Measurements from ENCODE around the gene FBXO36. TPM values are rescaled to one million over a fixed set of nuclear protein-coding genes. Genes with fewer than 3 reads are reported as not detected.

FBXO36 gene, protein sequence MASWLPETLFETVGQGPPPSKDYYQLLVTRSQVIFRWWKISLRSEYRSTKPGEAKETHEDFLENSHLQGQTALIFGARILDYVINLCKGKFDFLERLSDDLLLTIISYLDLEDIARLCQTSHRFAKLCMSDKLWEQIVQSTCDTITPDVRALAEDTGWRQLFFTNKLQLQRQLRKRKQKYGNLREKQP
- total RNA-seq (under 1 TPM; 0.74 to 0.95 TPM), polyA plus RNA-seq (0.56 TPM)

GRCh38 chr2:229922449-229923386 lies at the start of gene FBXO36:
Gene FBXO36, plus strand, starts transcription at chr2:229922503. Its CDS starts 11 bp downstream, at chr2:229922514.
- POLR2A ChIA-PET: interaction anchor here (0.6 to 1.2 kb wide), 4 partner anchors 12 to 96 kb away, joined by 3 to 4 read pairs (median 3); no protein-coding TSS in a partner anchor
- H3K4me1 Mint-ChIP-seq: peaks cover 29 to 48% (median 45%) of the 10 kb centered on the region in 3 donors
- CTCF ChIA-PET: no interaction called here
- H3K4me3 Mint-ChIP-seq: peak within 1 kb of the TSS; percentile 97 to 100 (median 99)
- H3K36me3 ChIP-seq (ENCODE audit: insufficient read depth, low read length): no peaks in the 10 kb centered on the region
- no peaks in the 10 kb centered on the region for H3K27me3 ChIP-seq (ENCODE audit: insufficient read depth, low read length, poor library complexity, severe bottlenecking)
- no peaks in the 10 kb centered on the region for H3K9me3 ChIP-seq (ENCODE audit: low read length)
- peak within 1 kb of the TSS; percentile 98 for H3K4me3 ChIP-seq (ENCODE audit: low read length)
- peak within 1 kb of the TSS; percentile 98 to 100 (median 98) for H3K27ac Mint-ChIP-seq
- peaks cover 34% of the 10 kb centered on the region for H3K4me1 ChIP-seq (ENCODE audit: insufficient read depth, low read length)
- H3K27ac ChIP-seq (ENCODE audit: low read depth, low read length): peak within 1 kb of the TSS; percentile 87
- peaks cover 3 to 18% (median 4%) of the 10 kb centered on the region in 3 donors for H3K36me3 Mint-ChIP-seq
- H3K9me3 Mint-ChIP-seq: peaks cover 0 to 2% (median 0%) of the 10 kb centered on the region in 5 donors
- DNase-seq: peak in 3 of 5 donors; percentile 82 to 90 (median 82)
- peaks cover 0 to 8% of the 10 kb centered on the region in 2 donors for H3K27me3 Mint-ChIP-seq

- Mint-ChIP-seq H3K4me1 (peaks cover 53 to 76% (median 66%) of the 10 kb centered on the region in 3 donors), H3K9me3 (no peaks in the 10 kb centered on the region), H3K27me3 (no peaks in the 10 kb centered on the region), H3K36me3 (peaks cover 5 to 69% (median 25%) of the 10 kb centered on the region in 3 donors), H3K4me3 (peak overlapping the region in 1 of 7 donors; percentile 47), H3K27ac (peak overlapping the region in 4 of 8 donors; percentile 13 to 76 (median 47))
- Histone ChIP-seq H3K27me3 (ENCODE audit: insufficient read depth, low read length, poor library complexity, severe bottlenecking) (no peaks in the 10 kb centered on the region), H3K36me3 (ENCODE audit: insufficient read depth, low read length) (peaks cover 4% of the 10 kb centered on the region), H3K9me3 (ENCODE audit: low read length) (no peaks in the 10 kb centered on the region), H3K4me3 (ENCODE audit: low read length) (no peak overlapping the region), H3K4me1 (ENCODE audit: insufficient read depth, low read length) (peaks cover 20% of the 10 kb centered on the region), H3K27ac (ENCODE audit: low read depth, low read length) (no peak overlapping the region)
- ChIA-PET POLR2A (no interaction called here), CTCF (no interaction called here)
- DNase-seq: no peak
Observed at GRCh38 chr2:229873123-229873581, 49.2 kb upstream of the FBXO36 start.

- DNase-seq: no peak
- POLR2A ChIA-PET: no interaction called here
- CTCF ChIA-PET: interaction anchor here (1.9 kb wide), 1 partner anchor 73 kb away, joined by 4 read pairs; no protein-coding TSS in a partner anchor
- H3K4me3 Mint-ChIP-seq: no peak overlapping the region
- H3K27ac ChIP-seq (ENCODE audit: low read depth, low read length): no peak overlapping the region
- peak overlapping the region in 4 of 8 donors; percentile 0 to 94 (median 22) for H3K27ac Mint-ChIP-seq
- no peak overlapping the region for H3K4me3 ChIP-seq (ENCODE audit: low read length)
- H3K4me1 ChIP-seq (ENCODE audit: insufficient read depth, low read length): peaks cover 14% of the 10 kb centered on the region
- peaks cover 42 to 65% (median 56%) of the 10 kb centered on the region in 3 donors for H3K4me1 Mint-ChIP-seq
- H3K36me3 Mint-ChIP-seq: peaks cover 13 to 67% (median 23%) of the 10 kb centered on the region in 3 donors
- H3K27me3 ChIP-seq (ENCODE audit: insufficient read depth, low read length, poor library complexity, severe bottlenecking): no peaks in the 10 kb centered on the region
- no peaks in the 10 kb centered on the region for H3K9me3 ChIP-seq (ENCODE audit: low read length)
- H3K36me3 ChIP-seq (ENCODE audit: insufficient read depth, low read length): peaks cover 11% of the 10 kb centered on the region
- no peaks in the 10 kb centered on the region for H3K9me3 Mint-ChIP-seq
- no peaks in the 10 kb centered on the region for H3K27me3 Mint-ChIP-seq
Observed at GRCh38 chr2:229874647-229875046, 47.7 kb upstream of the FBXO36 start.

DNA sequence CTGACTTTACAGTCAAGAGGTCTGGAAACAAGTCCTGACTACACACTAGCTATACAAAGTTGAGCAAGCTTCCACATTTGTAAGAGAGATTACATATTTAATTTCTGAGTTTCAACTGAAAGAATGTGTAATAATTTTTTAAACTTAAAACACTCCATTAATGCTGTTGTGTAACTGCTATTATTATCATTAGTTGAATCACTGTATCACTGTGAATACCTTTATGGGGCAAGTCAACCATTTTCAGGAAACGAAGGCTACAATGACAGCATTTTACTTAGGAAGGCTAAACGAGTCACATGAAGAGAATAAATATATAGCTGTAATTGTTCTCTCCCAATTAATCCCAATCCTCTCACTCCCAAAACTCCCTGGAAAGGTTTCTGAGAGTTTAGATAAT lies 46.8 kb upstream of the FBXO36 start:
- Mint-ChIP-seq H3K9me3 (no peaks in the 10 kb centered on the region), H3K4me3 (no peak overlapping the region), H3K27me3 (no peaks in the 10 kb centered on the region), H3K4me1 (peaks cover 35 to 59% (median 47%) of the 10 kb centered on the region in 3 donors), H3K27ac (peak overlapping the region in 1 of 8 donors; percentile 14), H3K36me3 (peaks cover 8 to 67% (median 18%) of the 10 kb centered on the region in 3 donors)
- Histone ChIP-seq H3K4me3 (ENCODE audit: low read length) (no peak overlapping the region), H3K36me3 (ENCODE audit: insufficient read depth, low read length) (peaks cover 12% of the 10 kb centered on the region), H3K27ac (ENCODE audit: low read depth, low read length) (no peak overlapping the region), H3K27me3 (ENCODE audit: insufficient read depth, low read length, poor library complexity, severe bottlenecking) (no peaks in the 10 kb centered on the region), H3K4me1 (ENCODE audit: insufficient read depth, low read length) (peaks cover 10% of the 10 kb centered on the region), H3K9me3 (ENCODE audit: low read length) (no peaks in the 10 kb centered on the region)
- CTCF ChIA-PET: interaction anchor here (1.9 kb wide), 1 partner anchor 74 kb away, joined by 4 read pairs; no protein-coding TSS in a partner anchor
- POLR2A ChIA-PET: no interaction called here
- no peak for DNase-seq

DNA sequence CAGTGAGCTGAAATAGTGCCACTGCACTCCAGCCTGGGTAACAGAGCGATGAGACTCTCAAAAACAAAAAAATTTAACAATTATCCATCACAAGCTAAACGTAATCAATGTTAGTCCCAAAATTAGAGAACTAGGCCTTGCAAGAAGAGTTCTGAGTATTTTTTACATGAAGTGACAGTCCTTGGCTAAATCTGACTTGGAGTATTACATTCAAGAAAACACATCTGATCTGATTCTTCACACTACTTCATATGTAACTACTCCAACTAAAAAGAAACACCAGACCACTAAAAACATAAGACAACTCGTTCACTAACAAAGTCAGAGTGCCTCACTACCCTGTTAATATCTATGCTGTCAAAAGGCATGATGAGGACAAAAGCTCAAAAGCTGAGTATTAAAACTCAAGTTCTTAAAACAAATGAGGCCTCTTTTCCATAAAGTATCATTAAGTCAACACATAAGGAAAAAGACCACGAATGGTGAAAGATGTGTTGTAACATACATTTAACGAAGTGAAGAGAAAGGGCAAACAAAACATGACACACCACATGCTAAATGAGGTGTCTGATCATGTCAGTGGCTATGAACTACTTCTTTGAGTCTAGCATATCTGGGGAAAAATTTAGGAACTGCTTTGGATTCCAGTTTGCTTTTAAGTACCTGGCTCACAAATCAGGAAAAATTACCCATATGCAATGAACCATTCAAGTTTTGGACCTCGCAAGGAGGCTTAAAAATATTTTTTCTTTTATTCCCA lies 42.9 kb upstream of the FBXO36 start:
- H3K4me3 Mint-ChIP-seq: no peak overlapping the region
- H3K4me1 Mint-ChIP-seq: peaks cover 40 to 59% (median 47%) of the 10 kb centered on the region in 3 donors
- Histone ChIP-seq H3K36me3 (ENCODE audit: insufficient read depth, low read length) (peaks cover 12% of the 10 kb centered on the region), H3K4me3 (ENCODE audit: low read length) (no peak overlapping the region), H3K9me3 (ENCODE audit: low read length) (no peaks in the 10 kb centered on the region), H3K4me1 (ENCODE audit: insufficient read depth, low read length) (peaks cover 7% of the 10 kb centered on the region), H3K27ac (ENCODE audit: low read depth, low read length) (no peak overlapping the region), H3K27me3 (ENCODE audit: insufficient read depth, low read length, poor library complexity, severe bottlenecking) (no peaks in the 10 kb centered on the region)
- ChIA-PET CTCF (no interaction called here), POLR2A (no interaction called here)
- DNase-seq: no peak
- no peaks in the 10 kb centered on the region for H3K27me3 Mint-ChIP-seq
- H3K27ac Mint-ChIP-seq: peak overlapping the region in 1 of 8 donors; percentile 55
- peaks cover 8 to 56% (median 8%) of the 10 kb centered on the region in 3 donors for H3K36me3 Mint-ChIP-seq
- no peaks in the 10 kb centered on the region for H3K9me3 Mint-ChIP-seq

- Mint-ChIP-seq H3K27me3 (no peaks in the 10 kb centered on the region), H3K36me3 (peaks cover 8 to 50% (median 9%) of the 10 kb centered on the region in 3 donors), H3K4me3 (no peak overlapping the region), H3K4me1 (peaks cover 37 to 58% (median 45%) of the 10 kb centered on the region in 3 donors), H3K9me3 (no peaks in the 10 kb centered on the region), H3K27ac (peak overlapping the region in 1 of 8 donors; percentile 46)
- no peak for DNase-seq
- Histone ChIP-seq H3K27ac (ENCODE audit: low read depth, low read length) (no peak overlapping the region), H3K27me3 (ENCODE audit: insufficient read depth, low read length, poor library complexity, severe bottlenecking) (no peaks in the 10 kb centered on the region), H3K9me3 (ENCODE audit: low read length) (no peaks in the 10 kb centered on the region), H3K4me1 (ENCODE audit: insufficient read depth, low read length) (peaks cover 7% of the 10 kb centered on the region), H3K36me3 (ENCODE audit: insufficient read depth, low read length) (peaks cover 12% of the 10 kb centered on the region), H3K4me3 (ENCODE audit: low read length) (no peak overlapping the region)
- ChIA-PET POLR2A (no interaction called here), CTCF (no interaction called here)
Observed at GRCh38 chr2:229880892-229881586, 41.3 kb upstream of the FBXO36 start.

- Mint-ChIP-seq H3K4me1 (peaks cover 41 to 63% (median 51%) of the 10 kb centered on the region in 3 donors), H3K4me3 (no peak overlapping the region), H3K27ac (peak overlapping the region in 7 of 8 donors; percentile 5 to 68 (median 30)), H3K9me3 (no peaks in the 10 kb centered on the region), H3K27me3 (no peaks in the 10 kb centered on the region), H3K36me3 (peaks cover 7 to 43% (median 8%) of the 10 kb centered on the region in 3 donors)
- POLR2A ChIA-PET: no interaction called here
- Histone ChIP-seq H3K4me3 (ENCODE audit: low read length) (no peak overlapping the region), H3K4me1 (ENCODE audit: insufficient read depth, low read length) (peaks cover 7% of the 10 kb centered on the region), H3K27me3 (ENCODE audit: insufficient read depth, low read length, poor library complexity, severe bottlenecking) (no peaks in the 10 kb centered on the region), H3K9me3 (ENCODE audit: low read length) (no peaks in the 10 kb centered on the region), H3K27ac (ENCODE audit: low read depth, low read length) (no peak overlapping the region), H3K36me3 (ENCODE audit: insufficient read depth, low read length) (peaks cover 12% of the 10 kb centered on the region)
- no peak for DNase-seq
- CTCF ChIA-PET: no interaction called here
Observed at GRCh38 chr2:229882583-229882982, 39.7 kb upstream of the FBXO36 start.

All from CD8-positive, alpha-beta memory T cell (primary cell).